Activated naive CD4-positive, alpha-beta T cell treated with anti-CD3 and anti-CD28 coated beads, Interleukin-2, amount 10 ng/mL, durations not matched to agents 5 hours and 36 hours (primary cell): Measurements from ENCODE around the gene CALCR. TPM values are rescaled to one million over a fixed set of nuclear protein-coding genes. Genes with fewer than 3 reads are reported as not detected.

Experiments used
- microRNA-seq: library from miRNA; unstranded; fragments of <30 nt; microRNA quantifications from one replicate; pipeline ENCODE4 v1.2.0, GENCODE V29; 2022; ENCODE audit warnings: borderline microRNAs expressed, borderline replicate concordance
- total RNA-seq, 2 experiments: library from RNA; stranded (reverse); gene quantifications; one replicate each; pipeline ENCODE4 v1.2.3, GENCODE V29; 2021

The CALCR gene
- total RNA-seq: not detected

GRCh38 chr7:93574646-93575554 lies at the start of gene CALCR:
Gene CALCR (minus strand): TSS chr7:93574724. CDS start chr7:93486981, 87,743 bp downstream.

Small RNA genes lying within 50 kb of the gene (microRNA-seq; reads per million reads assigned to microRNA genes)
- gene MIR489 (not detected), gene MIR653 (not detected)
